Calu3 (cell line): ENCODE results near the gene RRP15. TPM values are rescaled to one million over a fixed set of nuclear protein-coding genes. Genes with fewer than 3 reads are reported as not detected.
A peak's percentile ranks its signal among the peaks of the same experiment; 100 is the strongest.

ENCODE experiments used
- BruUV-seq: library from RNA; stranded (reverse); fragments of 400-500 nt; replicated peaks from 2 replicates; lab custom pipeline; 2021; lab: Mats Ljungman, UMichigan
- CTCF ChIA-PET: fragments of 300-600 bp; sonication (Branson Sonifier 250); formaldehyde crosslinking; loops from one replicate; lab custom pipeline; 2022; ENCODE audit warnings: antibody characterized with exemption; lab: Charles Lee
- DNase-seq: peaks from one replicate; pipeline ENCODE4 v3.0.0; 2022
- H3K27ac Mint-ChIP-seq: one replicate; pipeline ENCODE4 v1.8.0; 2022; ENCODE audit warnings: mixed read lengths; ENCODE audit not compliant: unreplicated experiment
- H3K27me3 Mint-ChIP-seq: one replicate; pipeline ENCODE4 v1.8.0; 2022; ENCODE audit warnings: mixed read lengths; ENCODE audit not compliant: unreplicated experiment
- H3K36me3 Mint-ChIP-seq: one replicate; pipeline ENCODE4 v1.8.0; 2022; ENCODE audit warnings: mild to moderate bottlenecking, moderate library complexity, mixed read lengths; ENCODE audit not compliant: insufficient read depth, unreplicated experiment
- H3K4me1 Mint-ChIP-seq: one replicate; pipeline ENCODE4 v1.8.0; 2022; ENCODE audit warnings: mild to moderate bottlenecking, low read depth, mixed read lengths; ENCODE audit not compliant: unreplicated experiment
- H3K4me3 Mint-ChIP-seq: one replicate; pipeline ENCODE4 v1.8.0; 2022; ENCODE audit warnings: mild to moderate bottlenecking, low read depth, moderate library complexity, mixed read lengths; ENCODE audit not compliant: unreplicated experiment
- H3K9me3 Mint-ChIP-seq: one replicate; pipeline ENCODE4 v1.8.0; 2022; ENCODE audit warnings: low read depth, mixed read lengths; ENCODE audit not compliant: unreplicated experiment
- intact Hi-C: fragments of 100-400 bp; cut with micrococcal nuclease; formaldehyde crosslinking; loops from one replicate; pipeline ENCODE4 v1.10.0; 2022; ENCODE audit not compliant: unreplicated experiment
- total RNA-seq: library from RNA; stranded (reverse); gene quantifications from 2 replicates; pipeline ENCODE4 v1.2.3, GENCODE V29; 2022
- TF ChIP-seq, protein P1 (sequence below): fragments of 200-600 bp; IDR thresholded peaks from one replicate; pipeline ENCODE4 v1.8.0; 2022; ENCODE audit warnings: antibody characterized with exemption; ENCODE audit not compliant: unreplicated experiment

RRP15 gene
- total RNA-seq, 1 experiment from 2014 or later, result 44.0 TPM

DNA sequence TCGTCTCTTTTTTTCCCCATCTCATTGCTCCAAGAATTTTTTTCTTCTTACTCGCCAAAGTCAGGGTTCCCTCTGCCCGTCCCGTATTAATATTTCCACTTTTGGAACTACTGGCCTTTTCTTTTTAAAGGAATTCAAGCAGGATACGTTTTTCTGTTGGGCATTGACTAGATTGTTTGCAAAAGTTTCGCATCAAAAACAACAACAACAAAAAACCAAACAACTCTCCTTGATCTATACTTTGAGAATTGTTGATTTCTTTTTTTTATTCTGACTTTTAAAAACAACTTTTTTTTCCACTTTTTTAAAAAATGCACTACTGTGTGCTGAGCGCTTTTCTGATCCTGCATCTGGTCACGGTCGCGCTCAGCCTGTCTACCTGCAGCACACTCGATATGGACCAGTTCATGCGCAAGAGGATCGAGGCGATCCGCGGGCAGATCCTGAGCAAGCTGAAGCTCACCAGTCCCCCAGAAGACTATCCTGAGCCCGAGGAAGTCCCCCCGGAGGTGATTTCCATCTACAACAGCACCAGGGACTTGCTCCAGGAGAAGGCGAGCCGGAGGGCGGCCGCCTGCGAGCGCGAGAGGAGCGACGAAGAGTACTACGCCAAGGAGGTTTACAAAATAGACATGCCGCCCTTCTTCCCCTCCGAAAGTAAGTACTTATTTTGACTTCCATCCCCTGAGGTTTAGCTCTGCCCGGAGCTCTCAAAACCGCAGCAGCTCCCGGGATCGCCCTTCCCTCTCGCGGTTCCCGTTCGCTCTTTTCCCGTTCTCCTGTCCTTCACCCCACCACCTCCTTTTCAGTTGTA, 61.5 kb downstream of the RRP15 start:
- intact Hi-C loops, result loop anchor here (5.0 to 10.0 kb wide), 6 partner anchors 141 to 601 kb away; no protein-coding TSS in a partner anchor
- TF ChIP-seq, protein P1, sequence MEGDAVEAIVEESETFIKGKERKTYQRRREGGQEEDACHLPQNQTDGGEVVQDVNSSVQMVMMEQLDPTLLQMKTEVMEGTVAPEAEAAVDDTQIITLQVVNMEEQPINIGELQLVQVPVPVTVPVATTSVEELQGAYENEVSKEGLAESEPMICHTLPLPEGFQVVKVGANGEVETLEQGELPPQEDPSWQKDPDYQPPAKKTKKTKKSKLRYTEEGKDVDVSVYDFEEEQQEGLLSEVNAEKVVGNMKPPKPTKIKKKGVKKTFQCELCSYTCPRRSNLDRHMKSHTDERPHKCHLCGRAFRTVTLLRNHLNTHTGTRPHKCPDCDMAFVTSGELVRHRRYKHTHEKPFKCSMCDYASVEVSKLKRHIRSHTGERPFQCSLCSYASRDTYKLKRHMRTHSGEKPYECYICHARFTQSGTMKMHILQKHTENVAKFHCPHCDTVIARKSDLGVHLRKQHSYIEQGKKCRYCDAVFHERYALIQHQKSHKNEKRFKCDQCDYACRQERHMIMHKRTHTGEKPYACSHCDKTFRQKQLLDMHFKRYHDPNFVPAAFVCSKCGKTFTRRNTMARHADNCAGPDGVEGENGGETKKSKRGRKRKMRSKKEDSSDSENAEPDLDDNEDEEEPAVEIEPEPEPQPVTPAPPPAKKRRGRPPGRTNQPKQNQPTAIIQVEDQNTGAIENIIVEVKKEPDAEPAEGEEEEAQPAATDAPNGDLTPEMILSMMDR, result no peak
- Mint-ChIP-seq H3K27me3 (no peaks in the 10 kb centered on the region), H3K27ac (no peak overlapping the region), H3K36me3 (peaks cover 14% of the 10 kb centered on the region), H3K9me3 (no peaks in the 10 kb centered on the region), H3K4me3 (no peak overlapping the region), H3K4me1 (peaks cover 26% of the 10 kb centered on the region)
- TSS peak; percentile 42 for BruUV-seq
- CTCF ChIA-PET, result interaction anchor here (0.9 to 2.9 kb wide), 4 partner anchors 17 to 721 kb away, joined by 3 to 18 read pairs (median 4); no protein-coding TSS in a partner anchor
- DNase-seq, result peak; percentile 32

DNA sequence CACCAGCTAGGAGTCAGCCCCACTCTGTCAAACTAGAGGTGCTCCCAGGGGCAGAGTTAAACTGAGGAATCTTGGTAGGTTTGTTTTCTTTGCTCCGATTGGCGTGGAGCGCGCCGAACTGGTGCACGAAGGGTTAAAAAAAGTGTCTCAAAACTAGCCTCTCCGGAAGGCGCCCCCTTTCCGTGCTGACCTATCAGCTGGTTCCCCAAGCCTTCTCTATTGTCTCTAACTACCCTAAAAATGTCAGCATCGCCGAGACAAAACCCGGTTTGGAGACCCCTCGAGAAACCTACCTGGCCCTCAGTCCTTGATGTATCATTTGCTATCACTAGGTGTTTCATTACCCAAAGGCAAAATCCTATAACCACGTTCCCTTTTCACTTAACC, 62.2 kb downstream of the RRP15 start:
- Mint-ChIP-seq H3K9me3 (no peaks in the 10 kb centered on the region), H3K36me3 (peaks cover 15% of the 10 kb centered on the region), H3K4me3 (no peak overlapping the region), H3K27ac (no peak overlapping the region), H3K27me3 (no peaks in the 10 kb centered on the region), H3K4me1 (peaks cover 28% of the 10 kb centered on the region)
- intact Hi-C loops, result loop anchor here (5.0 to 10.0 kb wide), 6 partner anchors 140 to 600 kb away; no protein-coding TSS in a partner anchor
- CTCF ChIA-PET, result interaction anchor here (0.9 kb wide), 1 partner anchor 17 kb away, joined by 3 read pairs; no protein-coding TSS in a partner anchor
- no TSS peak for BruUV-seq
- DNase-seq, result peak; percentile 49
- TF ChIP-seq, protein P1, result no peak

DNA sequence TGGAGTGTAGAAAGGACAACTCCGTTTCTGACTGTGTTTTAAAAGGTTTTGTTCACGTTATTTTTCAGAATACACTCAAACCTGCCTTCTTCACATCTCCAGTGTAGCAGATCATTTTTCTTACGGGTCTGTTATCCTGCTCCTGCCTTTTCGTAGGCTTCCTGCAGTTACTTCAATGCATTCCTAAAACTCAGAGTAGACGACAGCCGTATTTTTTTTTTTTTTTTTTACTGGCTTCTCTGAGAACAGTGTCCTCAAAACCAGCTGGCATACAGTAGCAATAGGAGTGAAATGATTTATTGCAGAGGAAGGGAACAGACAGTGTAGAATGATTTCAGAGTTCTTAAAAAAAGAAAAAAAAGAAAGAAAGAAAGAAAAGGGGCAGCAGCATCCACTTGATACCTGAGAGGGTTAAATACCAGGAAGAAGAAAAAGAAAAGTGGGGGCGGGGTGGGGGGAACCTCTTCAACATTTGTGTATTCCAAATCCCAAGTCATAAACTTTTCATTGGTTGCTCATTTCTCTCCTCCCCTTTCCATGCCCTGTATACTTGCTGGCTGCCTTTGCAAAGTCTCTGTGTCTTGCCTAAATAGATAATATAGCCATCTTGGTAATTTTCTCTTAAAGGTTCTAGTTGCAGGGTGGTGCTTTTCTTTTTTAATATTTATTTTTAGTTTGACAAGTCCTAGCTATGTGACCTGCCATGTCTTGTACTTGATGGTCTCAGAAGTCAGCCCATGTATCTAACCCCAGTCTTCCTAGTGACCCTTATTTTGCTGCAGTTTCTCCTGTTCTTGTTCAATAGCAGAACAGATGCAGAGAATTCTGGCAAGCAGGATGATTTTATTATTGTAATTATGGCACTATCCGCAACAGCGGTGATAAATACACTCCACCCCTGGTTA, 62.9 kb downstream of the RRP15 start:
- DNase-seq, result no peak
- H3K4me1 Mint-ChIP-seq, result peaks cover 34% of the 10 kb centered on the region
- no peaks in the 10 kb centered on the region for H3K27me3 Mint-ChIP-seq
- TF ChIP-seq, protein P1, result no peak
- H3K27ac Mint-ChIP-seq, result no peak overlapping the region
- H3K4me3 Mint-ChIP-seq, result no peak overlapping the region
- CTCF ChIA-PET, result interaction anchor here (0.6 to 1.4 kb wide), 8 partner anchors 9 to 719 kb away, joined by 3 to 4 read pairs (median 3); no protein-coding TSS in a partner anchor
- H3K36me3 Mint-ChIP-seq, result peaks cover 15% of the 10 kb centered on the region
- H3K9me3 Mint-ChIP-seq, result no peaks in the 10 kb centered on the region
- intact Hi-C loops, result loop anchor here (2.0 to 10.0 kb wide), 8 partner anchors 27 to 599 kb away; no protein-coding TSS in a partner anchor
- no TSS peak for BruUV-seq

DNA sequence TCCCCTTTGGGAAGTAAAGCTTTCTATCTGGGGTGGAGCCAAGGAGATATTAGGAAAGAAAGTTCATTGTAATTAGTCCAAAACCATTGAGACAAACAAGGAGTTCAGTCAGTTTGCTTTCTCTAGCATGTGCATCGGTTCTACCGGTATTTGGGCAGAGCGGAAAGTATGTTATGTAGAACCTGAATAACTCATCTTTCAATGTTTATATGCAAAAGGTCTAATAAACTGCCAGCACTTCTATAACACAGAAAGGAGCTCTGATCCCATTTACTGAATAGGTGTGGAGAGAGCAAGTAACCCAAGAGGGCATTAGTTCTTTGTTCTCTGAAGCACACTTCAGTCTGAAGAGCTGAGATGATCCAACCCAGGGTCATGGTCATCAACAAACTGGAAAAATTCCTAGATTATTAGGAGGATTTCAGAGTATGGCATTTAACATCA, 63.6 kb downstream of the RRP15 start:
- CTCF ChIA-PET, result interaction anchor here (0.8 to 1.4 kb wide), 5 partner anchors 10 to 718 kb away, joined by 3 to 4 read pairs (median 3); no protein-coding TSS in a partner anchor
- no TSS peak for BruUV-seq
- Mint-ChIP-seq H3K27me3 (no peaks in the 10 kb centered on the region), H3K4me3 (no peak overlapping the region), H3K9me3 (no peaks in the 10 kb centered on the region), H3K27ac (no peak overlapping the region), H3K4me1 (peaks cover 40% of the 10 kb centered on the region), H3K36me3 (peaks cover 20% of the 10 kb centered on the region)
- no peak for DNase-seq
- intact Hi-C loops, result loop anchor here (2.0 to 10.0 kb wide), 8 partner anchors 26 to 599 kb away; no protein-coding TSS in a partner anchor
- TF ChIP-seq, protein P1, result no peak
